T-helper 2 cell treated with Interferon-gamma antibody and Interleukin-4, amounts not matched to agents 5 μg/mL and 100 μg/mL, for 36 hours (primary cell): Measurements from ENCODE around the gene GJA5.
"Not testable (repeated sequence)": the region's sequence is repeated elsewhere in the genome, so short reads cannot be mapped to it uniquely, and the experiment has no call there.

Experiments used
- DNase-seq: peaks from one replicate; pipeline ENCODE4 v3.0.0; 2021; ENCODE audit warnings: low spot score
- H3K27ac Mint-ChIP-seq: one replicate; pipeline ENCODE4 v1.8.0; 2021; ENCODE audit warnings: mild to moderate bottlenecking, mixed read lengths
- H3K27me3 Mint-ChIP-seq: one replicate; pipeline ENCODE4 v1.8.0; 2021; ENCODE audit warnings: low read depth, mixed read lengths
- H3K36me3 Mint-ChIP-seq: one replicate; pipeline ENCODE4 v1.8.0; 2021; ENCODE audit warnings: low read depth, mixed read lengths
- H3K4me1 Mint-ChIP-seq: one replicate; pipeline ENCODE4 v1.8.0; 2021; ENCODE audit warnings: low read depth, mixed read lengths
- H3K4me3 Mint-ChIP-seq: one replicate; pipeline ENCODE4 v1.8.0; 2022; ENCODE audit warnings: mild to moderate bottlenecking, moderate library complexity, mixed read lengths
- H3K9me3 Mint-ChIP-seq: one replicate; pipeline ENCODE4 v1.8.0; 2021; ENCODE audit warnings: mixed read lengths

Gene GJA5

DNA sequence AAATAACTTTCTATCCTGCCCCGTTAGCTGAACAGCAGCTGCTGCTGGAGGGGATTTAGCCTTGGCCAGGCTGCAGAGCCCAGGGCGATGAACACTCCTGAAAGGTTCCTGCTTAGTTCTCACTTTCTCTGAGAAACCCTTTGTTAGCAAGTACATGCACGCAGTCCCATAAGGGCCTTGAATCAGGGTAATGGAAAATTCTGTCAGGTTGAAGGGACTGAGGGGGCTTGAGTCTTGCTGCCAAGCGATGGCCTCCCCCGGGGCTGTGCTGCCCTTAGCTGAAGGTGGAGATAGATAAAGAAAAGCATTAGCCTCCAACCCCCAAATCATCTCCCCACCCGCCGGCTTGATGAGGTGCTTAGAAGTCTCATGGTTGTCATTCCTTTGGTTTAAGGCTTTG is 7.9 kb downstream of the GJA5 start:
- Mint-ChIP-seq H3K27me3 (peaks cover 15% of the 10 kb centered on the region), H3K27ac (no peak overlapping the region), H3K4me3 (no peak overlapping the region), H3K36me3 (no peaks in the 10 kb centered on the region), H3K9me3 (no peaks in the 10 kb centered on the region), H3K4me1 (no peaks in the 10 kb centered on the region)
- DNase-seq: no peak

DNA sequence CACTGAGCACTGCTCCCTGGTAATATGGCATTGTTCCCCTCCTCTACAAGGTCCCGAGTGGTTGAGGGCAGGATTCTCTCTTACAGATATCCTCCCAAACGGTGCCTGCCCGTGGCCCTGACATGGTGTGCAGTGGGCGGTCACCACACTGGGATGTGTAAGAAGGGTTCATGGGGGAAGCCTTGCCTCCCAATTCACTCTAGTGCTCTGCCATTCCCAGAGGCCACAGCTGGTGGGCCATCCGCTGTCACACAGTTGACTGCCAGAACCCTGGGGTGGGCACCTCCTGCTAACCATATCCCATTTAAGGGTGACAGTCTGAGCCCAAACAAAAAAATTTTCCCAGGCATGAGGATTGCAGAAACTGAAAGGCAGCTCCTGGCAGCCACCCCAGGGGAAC is 9.1 kb downstream of the GJA5 start:
- Mint-ChIP-seq H3K36me3 (no peaks in the 10 kb centered on the region), H3K4me1 (no peaks in the 10 kb centered on the region), H3K27ac (no peak overlapping the region), H3K4me3 (no peak overlapping the region), H3K27me3 (peaks cover 24% of the 10 kb centered on the region), H3K9me3 (no peaks in the 10 kb centered on the region)
- DNase-seq: no peak

DNA sequence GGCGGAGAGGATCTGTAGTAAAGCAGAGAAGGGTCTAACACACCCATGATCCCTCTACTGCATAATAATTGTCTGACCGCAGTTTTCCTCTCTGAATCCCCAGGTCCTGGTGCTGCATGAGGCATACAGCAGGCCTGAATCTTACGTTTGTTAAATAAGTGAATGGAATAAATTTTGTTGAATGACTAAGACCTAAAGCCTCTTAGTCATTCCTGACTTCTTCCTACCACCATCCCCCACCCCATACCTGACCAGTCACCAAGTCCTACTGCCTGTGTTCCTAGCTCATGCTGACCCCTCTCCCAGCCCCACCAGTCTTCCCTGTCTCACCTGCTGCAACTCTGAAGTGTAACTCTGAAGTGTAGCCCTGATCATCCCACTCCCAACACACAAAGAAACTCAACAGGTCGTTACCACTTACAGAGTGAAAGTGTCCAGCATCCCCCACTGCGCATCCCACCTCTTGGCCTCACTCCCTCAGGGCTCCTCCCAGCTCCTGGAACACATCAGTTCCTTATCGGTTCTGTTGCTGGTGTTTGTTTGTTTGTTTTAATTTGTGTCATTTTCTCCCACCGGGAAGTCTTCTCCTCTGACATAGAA is 9.7 kb downstream of the GJA5 start:
- no peak for DNase-seq
- H3K4me3 Mint-ChIP-seq: no peak overlapping the region
- no peaks in the 10 kb centered on the region for H3K4me1 Mint-ChIP-seq
- no peak overlapping the region for H3K27ac Mint-ChIP-seq
- H3K9me3 Mint-ChIP-seq: no peaks in the 10 kb centered on the region
- H3K27me3 Mint-ChIP-seq: peaks cover 25% of the 10 kb centered on the region
- no peaks in the 10 kb centered on the region for H3K36me3 Mint-ChIP-seq

DNA sequence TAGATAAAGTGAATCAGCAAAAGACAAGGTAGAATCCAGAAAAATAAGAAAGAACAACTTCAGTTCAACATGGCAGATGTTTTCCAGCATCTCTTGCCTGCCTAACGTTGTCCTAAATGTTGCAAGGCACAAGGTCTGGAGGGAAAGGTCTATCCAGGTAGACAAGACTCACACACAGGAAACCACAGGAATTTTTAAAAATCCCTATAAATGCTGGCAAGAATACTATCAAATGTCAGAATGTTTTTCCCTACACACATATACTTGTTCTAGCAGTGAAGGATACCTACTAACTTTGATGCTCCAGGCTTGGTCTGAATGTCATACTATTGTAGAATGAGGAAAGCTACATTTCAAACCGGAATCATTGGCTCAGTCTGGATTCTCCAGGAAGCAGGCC is 10.6 kb downstream of the GJA5 start:
- Mint-ChIP-seq H3K36me3 (no peaks in the 10 kb centered on the region), H3K4me1 (no peaks in the 10 kb centered on the region), H3K4me3 (no peak overlapping the region), H3K27me3 (peaks cover 25% of the 10 kb centered on the region), H3K27ac (no peak overlapping the region), H3K9me3 (no peaks in the 10 kb centered on the region)
- DNase-seq: no peak

DNA sequence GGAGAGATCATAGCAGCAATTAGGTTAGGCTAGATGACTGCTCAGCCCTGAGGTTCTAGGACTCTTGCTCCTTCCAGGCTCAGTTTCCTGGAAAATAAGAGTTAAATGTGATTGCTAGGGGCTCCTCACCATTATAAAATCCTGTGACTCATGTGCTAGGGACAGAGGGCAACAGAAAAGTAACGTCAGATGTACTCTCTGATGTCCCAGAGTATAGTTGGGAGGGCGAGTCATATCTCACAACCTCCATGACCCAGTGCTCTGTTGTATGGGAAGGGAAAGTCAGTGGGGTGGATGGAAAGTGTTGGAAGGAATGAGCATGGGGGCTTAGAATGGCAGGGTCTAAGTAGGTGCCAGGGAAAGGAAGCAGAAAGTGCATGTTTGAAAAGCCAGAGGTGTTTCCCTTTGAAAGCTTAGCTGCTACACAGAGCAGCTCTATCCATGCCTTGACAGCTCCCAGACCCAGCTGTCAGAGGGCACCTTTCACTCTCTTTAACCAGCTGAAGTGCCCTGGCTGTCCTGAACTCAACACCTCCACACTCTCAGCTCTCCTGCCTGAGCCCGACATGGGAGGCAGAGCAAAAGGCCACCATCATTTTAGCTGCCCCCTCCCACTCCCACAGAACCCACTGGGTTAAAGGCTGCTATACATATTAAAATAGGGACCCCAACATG is 11.6 kb downstream of the GJA5 start:
- H3K27ac Mint-ChIP-seq: no peak overlapping the region
- no peaks in the 10 kb centered on the region for H3K36me3 Mint-ChIP-seq
- no peak overlapping the region for H3K4me3 Mint-ChIP-seq
- no peak for DNase-seq
- no peaks in the 10 kb centered on the region for H3K4me1 Mint-ChIP-seq
- H3K9me3 Mint-ChIP-seq: no peaks in the 10 kb centered on the region
- H3K27me3 Mint-ChIP-seq: peaks cover 25% of the 10 kb centered on the region

DNA sequence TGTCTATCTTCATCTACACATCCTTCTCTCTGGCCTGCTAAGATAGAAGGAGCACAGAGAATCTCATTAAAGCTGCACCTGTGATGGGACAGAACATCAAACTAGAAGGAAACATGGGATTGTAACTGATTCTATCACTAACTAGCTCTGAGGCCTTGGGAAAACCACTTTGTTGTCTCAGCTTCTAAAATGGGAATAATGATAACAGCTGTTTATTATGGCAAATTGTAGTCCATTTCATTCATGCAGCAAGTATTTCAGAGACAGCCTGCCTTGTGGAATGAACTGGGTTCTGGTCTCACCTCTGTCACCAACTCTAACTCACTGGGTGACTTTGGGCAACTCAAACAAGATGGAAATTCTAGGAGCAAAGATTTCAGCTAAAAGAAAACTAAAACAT is 12.4 kb downstream of the GJA5 start:
- peaks cover 25% of the 10 kb centered on the region for H3K27me3 Mint-ChIP-seq

DNA sequence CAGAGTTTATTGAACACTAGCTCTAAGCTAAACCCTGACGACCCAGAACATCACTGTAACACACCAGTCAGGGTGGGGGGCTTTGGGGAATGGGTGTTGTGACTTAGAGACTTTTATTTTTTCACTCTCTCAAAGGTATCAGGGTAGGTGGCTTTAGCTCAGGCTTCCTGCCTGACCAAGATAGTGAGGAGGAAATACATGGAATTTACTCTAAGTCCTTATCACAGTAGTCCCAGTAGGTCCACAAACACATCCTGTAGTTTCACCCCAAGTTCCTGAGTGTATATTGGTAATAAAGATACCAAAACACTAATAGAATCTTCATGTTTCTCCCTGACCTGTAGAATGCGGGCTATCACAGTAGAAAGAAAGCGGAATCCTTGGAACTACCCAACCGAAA is 15.1 kb downstream of the GJA5 start:
- no peak overlapping the region for H3K27ac Mint-ChIP-seq
- H3K36me3 Mint-ChIP-seq: no peaks in the 10 kb centered on the region
- no peak overlapping the region for H3K4me3 Mint-ChIP-seq
- H3K4me1 Mint-ChIP-seq: no peaks in the 10 kb centered on the region
- no peak for DNase-seq
- peaks cover 30% of the 10 kb centered on the region for H3K27me3 Mint-ChIP-seq
- H3K9me3 Mint-ChIP-seq: no peaks in the 10 kb centered on the region

More for the DNA sequence above, 12.4 kb downstream of the GJA5 start:
- H3K36me3 Mint-ChIP-seq: no peaks in the 10 kb centered on the region
- no peak for DNase-seq
- no peak overlapping the region for H3K27ac Mint-ChIP-seq
- H3K4me3 Mint-ChIP-seq: no peak overlapping the region
- H3K9me3 Mint-ChIP-seq: no peaks in the 10 kb centered on the region
- no peaks in the 10 kb centered on the region for H3K4me1 Mint-ChIP-seq

DNA sequence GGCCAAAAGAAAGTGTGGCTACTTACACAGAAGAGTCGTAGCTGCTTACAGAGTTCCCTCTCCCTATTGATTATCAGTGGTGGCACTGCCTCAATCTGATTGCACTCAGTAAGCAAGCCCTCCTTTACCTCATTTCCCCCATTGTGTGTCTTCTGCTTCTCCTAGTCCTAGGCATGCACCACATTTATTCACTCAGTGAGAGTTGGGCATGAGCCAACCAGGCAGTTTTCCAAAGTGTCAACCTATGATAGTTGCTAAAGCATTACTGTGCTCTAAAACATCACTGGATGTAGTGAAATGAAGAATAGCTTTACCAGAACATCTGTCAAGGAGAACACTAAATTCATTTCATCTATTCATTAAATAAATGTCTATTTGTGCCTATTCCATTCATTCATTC is 19.3 kb downstream of the GJA5 start:
- Mint-ChIP-seq H3K9me3 (no peaks in the 10 kb centered on the region), H3K36me3 (no peaks in the 10 kb centered on the region), H3K27me3 (peaks cover 20% of the 10 kb centered on the region), H3K4me1 (no peaks in the 10 kb centered on the region), H3K4me3 (no peak overlapping the region), H3K27ac (no peak overlapping the region)
- DNase-seq: no peak

DNA sequence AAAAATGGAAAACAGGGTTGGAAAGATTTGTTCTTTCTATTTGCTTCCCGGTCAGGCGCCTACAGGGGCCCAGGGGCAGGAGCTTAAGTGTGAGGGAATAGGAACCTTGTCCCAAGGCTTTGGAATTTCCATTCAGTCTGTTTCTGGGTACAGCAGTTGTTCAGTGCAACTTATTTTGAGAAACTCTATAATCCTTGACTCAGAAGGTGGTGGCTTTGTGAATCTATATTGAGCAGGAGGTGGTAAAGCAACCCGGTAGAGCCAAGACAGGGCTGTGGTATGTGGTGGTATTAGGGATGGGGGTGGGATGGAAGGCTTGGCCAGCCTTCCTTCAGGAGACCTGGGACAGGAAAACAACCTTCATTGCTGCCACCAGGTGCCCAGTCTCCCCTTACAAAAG is 20.0 kb downstream of the GJA5 start:
- H3K36me3 Mint-ChIP-seq: no peaks in the 10 kb centered on the region
- peaks cover 2% of the 10 kb centered on the region for H3K4me1 Mint-ChIP-seq
- H3K9me3 Mint-ChIP-seq: no peaks in the 10 kb centered on the region
- DNase-seq: no peak
- H3K27me3 Mint-ChIP-seq: peaks cover 18% of the 10 kb centered on the region
- H3K27ac Mint-ChIP-seq: no peak overlapping the region
- H3K4me3 Mint-ChIP-seq: no peak overlapping the region

DNA sequence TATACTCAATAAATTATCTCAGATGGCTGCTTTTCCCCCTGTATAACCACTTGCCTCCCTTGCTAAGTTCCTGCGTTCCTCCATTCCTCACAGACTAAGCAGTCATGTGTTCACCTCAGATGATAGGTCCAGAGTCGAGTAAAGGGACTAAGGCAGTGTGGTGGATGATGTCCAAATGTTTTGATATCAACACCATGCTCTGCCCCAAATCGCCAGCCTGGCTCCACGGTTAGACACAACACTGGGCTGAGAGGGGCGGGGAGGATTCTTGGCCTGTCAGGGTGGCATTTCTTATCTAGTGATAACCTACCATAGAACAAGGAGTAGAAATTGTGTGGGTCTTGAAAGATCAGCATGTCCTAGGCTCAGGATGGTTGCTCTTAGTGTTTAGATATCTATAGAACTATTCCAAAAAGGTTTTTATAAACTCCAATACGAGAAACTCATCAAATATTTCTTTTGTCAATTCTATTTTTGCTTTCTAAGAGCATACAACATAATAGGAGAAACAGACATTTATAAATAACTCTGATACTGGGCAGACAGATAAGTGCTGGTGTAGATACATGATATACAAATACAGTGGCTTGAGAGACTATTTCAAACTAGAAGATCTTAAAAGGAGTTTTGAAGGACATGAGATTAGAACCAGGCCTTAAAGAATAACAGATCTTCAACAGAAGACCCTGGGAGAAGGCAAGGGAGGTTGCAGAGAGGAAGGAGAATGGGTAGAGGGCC is 21.5 kb downstream of the GJA5 start:
- Mint-ChIP-seq H3K27ac (no peak overlapping the region), H3K36me3 (no peaks in the 10 kb centered on the region), H3K27me3 (peaks cover 25% of the 10 kb centered on the region), H3K4me1 (peaks cover 6% of the 10 kb centered on the region), H3K4me3 (no peak overlapping the region), H3K9me3 (no peaks in the 10 kb centered on the region)
- DNase-seq: no peak

DNA sequence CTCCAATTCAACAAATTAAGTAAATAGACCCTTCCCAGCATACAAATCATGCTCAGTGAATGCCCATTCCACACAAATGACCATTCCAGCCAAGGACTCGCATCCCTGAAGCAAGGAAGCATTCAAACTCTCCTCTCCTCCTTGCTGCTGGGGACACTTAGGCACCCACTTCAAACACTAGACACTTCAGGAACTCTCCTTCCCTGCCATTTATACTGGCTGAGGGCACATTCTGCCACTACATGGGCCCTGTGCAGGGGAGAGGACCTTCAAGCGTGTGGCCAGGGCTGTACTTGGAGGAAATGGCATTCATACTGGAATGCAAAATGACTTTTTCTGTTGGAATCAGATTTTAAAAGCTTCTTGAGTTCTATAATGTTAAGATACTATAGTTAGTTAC is 22.3 kb downstream of the GJA5 start:
- no peaks in the 10 kb centered on the region for H3K9me3 Mint-ChIP-seq
- H3K4me3 Mint-ChIP-seq: no peak overlapping the region
- no peaks in the 10 kb centered on the region for H3K36me3 Mint-ChIP-seq
- peaks cover 26% of the 10 kb centered on the region for H3K27me3 Mint-ChIP-seq
- no peak overlapping the region for H3K27ac Mint-ChIP-seq
- H3K4me1 Mint-ChIP-seq: peaks cover 6% of the 10 kb centered on the region
- DNase-seq: no peak

DNA sequence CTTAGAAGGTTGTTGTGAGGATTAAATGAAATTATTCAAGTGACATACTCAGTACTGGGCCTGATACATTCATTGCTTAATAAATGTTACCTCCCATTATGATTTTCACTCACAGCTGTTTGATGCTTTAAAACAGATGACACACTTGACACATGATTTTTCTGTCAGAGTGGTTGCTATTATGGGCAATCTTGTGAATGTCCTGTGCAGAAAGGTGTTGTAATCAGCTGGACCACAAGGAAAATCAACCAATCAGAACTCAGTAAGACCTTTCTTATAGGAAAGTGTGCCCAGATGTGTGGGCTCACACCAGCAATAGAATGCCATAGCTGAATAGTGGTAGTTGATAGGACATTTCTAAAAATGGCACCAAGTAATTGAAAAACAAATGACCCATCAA is 23.5 kb downstream of the GJA5 start:
- no peak for DNase-seq
- no peaks in the 10 kb centered on the region for H3K9me3 Mint-ChIP-seq
- no peak overlapping the region for H3K27ac Mint-ChIP-seq
- peaks cover 6% of the 10 kb centered on the region for H3K4me1 Mint-ChIP-seq
- H3K36me3 Mint-ChIP-seq: no peaks in the 10 kb centered on the region
- H3K4me3 Mint-ChIP-seq: no peak overlapping the region
- H3K27me3 Mint-ChIP-seq: peaks cover 35% of the 10 kb centered on the region

DNA sequence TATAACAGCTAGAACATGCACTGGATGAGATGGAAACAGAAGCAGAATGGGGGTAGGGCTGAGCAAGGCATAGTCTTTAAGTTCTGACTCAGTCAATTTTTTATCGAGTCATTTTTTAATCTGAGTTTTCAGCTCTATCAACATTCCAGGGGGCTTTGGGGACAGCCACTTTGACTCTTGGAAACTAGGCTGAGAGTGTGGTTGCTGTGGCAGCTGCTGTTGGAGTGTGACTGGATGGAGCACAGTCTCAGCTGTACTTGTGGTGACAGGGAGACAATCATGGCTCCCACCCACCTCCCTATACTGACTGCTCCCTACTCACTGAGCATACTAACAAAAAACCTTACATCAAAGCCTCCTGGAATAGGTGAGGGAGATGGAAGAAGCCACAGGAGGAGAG is 25.0 kb downstream of the GJA5 start:
- Mint-ChIP-seq H3K27ac (no peak overlapping the region), H3K27me3 (peaks cover 44% of the 10 kb centered on the region), H3K9me3 (no peaks in the 10 kb centered on the region)

DNA sequence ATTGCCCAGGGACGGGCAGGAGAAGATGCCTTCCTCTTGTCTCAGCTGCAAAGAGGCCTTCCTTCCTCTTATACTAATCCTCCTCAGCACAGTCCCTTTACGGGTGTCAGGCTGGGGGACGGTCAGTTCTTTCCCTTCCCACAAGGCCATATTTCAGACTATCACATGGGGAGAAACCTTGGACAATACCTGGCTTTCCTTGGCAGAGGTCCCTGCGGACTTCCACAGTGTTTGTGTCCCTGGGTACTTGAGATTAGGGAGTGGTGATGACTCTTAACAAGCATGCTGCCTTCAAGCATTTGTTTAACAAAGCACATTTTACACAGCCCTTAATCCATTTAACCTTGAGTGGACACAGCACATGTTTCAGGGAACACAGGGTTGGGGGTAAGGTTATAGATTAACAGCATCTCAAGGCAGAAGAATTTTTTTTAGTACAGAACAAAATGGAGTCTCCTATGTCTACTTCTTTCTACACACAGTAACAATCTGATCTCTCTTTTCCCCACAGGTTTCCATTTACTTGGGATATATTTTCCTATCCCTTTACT is 26.0 kb downstream of the GJA5 start:
- DNase-seq, H3K4me1 Mint-ChIP-seq, H3K9me3 Mint-ChIP-seq, H3K27ac Mint-ChIP-seq, H3K36me3 Mint-ChIP-seq, H3K4me3 Mint-ChIP-seq: not testable (repeated sequence)
- H3K27me3 Mint-ChIP-seq: peaks cover 49% of the 10 kb centered on the region

More for the DNA sequence above, 25.0 kb downstream of the GJA5 start:
- Mint-ChIP-seq H3K36me3 (no peaks in the 10 kb centered on the region), H3K4me3 (no peak overlapping the region), H3K4me1 (peaks cover 6% of the 10 kb centered on the region)
- DNase-seq: no peak
